A549 (cell line): Measurements from ENCODE around the gene OTOG. TPM values are rescaled to one million over a fixed set of nuclear protein-coding genes. Genes with fewer than 3 reads are reported as not detected.

Source experiments
- ATAC-seq, 2 experiments: fragments of 200-7000 bp in 1 of 2; fragments of >200 bp in 1 of 2; cut with Nextera tagmentation in 1 of 2; cut with Tn5 transposase in 1 of 2; 3 replicates each; pipeline versions ENCODE4 v1.8.0 to v1.9.1; 2018 to 2020; ENCODE audit warnings: mild to moderate bottlenecking in 1 of 2, moderate library complexity in 1 of 2
- CTCF ChIA-PET: fragments of 300-600 bp; sonication (Branson Sonifier 250); formaldehyde crosslinking; extraction: SDS; loops from one replicate; lab custom pipeline; 2021; ENCODE audit warnings: antibody characterized with exemption, inconsistent platforms; lab: Yijun Ruan, JAX
- POLR2A ChIA-PET: fragments of 350-600 bp; formaldehyde crosslinking; extraction: SDS; loops from one replicate; lab custom pipeline; 2021; ENCODE audit warnings: antibody characterized with exemption, inconsistent platforms; lab: Yijun Ruan, JAX
- DNase-seq, 2 experiments: peaks; one replicate each; pipeline versions ENCODE4 v3.0.0 to v3.0.0-alpha.2; 2011 to 2016; ENCODE audit warnings: low read depth in 1 of 2, low spot score in 1 of 2
- FAIRE-seq: peaks from 2 replicates; lab custom pipeline; 2011; peaks lifted over from hg19 to GRCh38; lab: Jason Lieb, UNC
- H3K27ac ChIP-seq, 2 experiments: fragments of >200 bp; sonication (Bioruptor Twin); formaldehyde crosslinking; 3 replicates each; pipeline ENCODE4 v1.5.1; 2016 to 2017
- H3K4me1 ChIP-seq: fragments of >200 bp; sonication (Bioruptor Twin); formaldehyde crosslinking; 3 replicates; pipeline ENCODE4 v1.6.1; 2016
- H3K4me2 ChIP-seq: fragments of >200 bp; sonication (Bioruptor Twin); formaldehyde crosslinking; 3 replicates; pipeline ENCODE4 v1.6.1; 2016
- H3K4me3 ChIP-seq: fragments of >200 bp; sonication (Bioruptor Twin); formaldehyde crosslinking; 3 replicates; pipeline ENCODE4 v1.5.1; 2016
- H3K9me3 ChIP-seq: fragments of >200 bp; sonication (Bioruptor Twin); formaldehyde crosslinking; 3 replicates; pipeline ENCODE4 v1.6.1; 2016
- BHLHE40 ChIP-seq: IDR thresholded peaks from 2 replicates; pipeline ENCODE4 v1.6.1; 2012; ENCODE audit warnings: low read depth, low read length, inconsistent platforms
- CBX2 ChIP-seq: fragments of 200-600 bp; sonication (generic); IDR thresholded peaks from 2 replicates; pipeline ENCODE4 v1.6.1; 2016; ENCODE audit warnings: low read depth, mild to moderate bottlenecking, borderline replicate concordance
- CBX8 ChIP-seq: fragments of 200-600 bp; sonication (generic); IDR thresholded peaks from 2 replicates; pipeline ENCODE4 v1.6.1; 2016
- CEBPB ChIP-seq, 2 experiments: fragments of >200 bp in 1 of 2; sonication (Bioruptor Twin) in 1 of 2; formaldehyde crosslinking in 1 of 2; IDR thresholded peaks; 2 replicates each; pipeline ENCODE4 v1.6.1; 2012 to 2016
- CHD4 ChIP-seq: fragments of 200-600 bp; sonication (generic); IDR thresholded peaks from 2 replicates; pipeline ENCODE4 v1.6.1; 2016; ENCODE audit warnings: antibody characterized with exemption, mild to moderate bottlenecking, borderline replicate concordance
- EHF ChIP-seq: fragments of 250-450 bp; sonication (Bioruptor Pico); IDR thresholded peaks from 2 replicates; pipeline ENCODE4 v1.5.0; 2020; ENCODE audit warnings: mild to moderate bottlenecking
- EHMT2 ChIP-seq: fragments of 200-600 bp; sonication (generic); IDR thresholded peaks from 2 replicates; pipeline ENCODE4 v1.6.1; 2016; ENCODE audit warnings: antibody characterized with exemption, low read depth, mild to moderate bottlenecking, moderate library complexity
- ESRRA ChIP-seq: fragments of 150-350 bp; IDR thresholded peaks from 2 replicates; pipeline ENCODE4 v1.6.1; 2014; ENCODE audit warnings: mild to moderate bottlenecking, low read length, borderline replicate concordance
- HDAC2 ChIP-seq: fragments of 200-600 bp; sonication (generic); IDR thresholded peaks from 2 replicates; pipeline ENCODE4 v1.6.1; 2016
- KDM5A ChIP-seq: fragments of 200-600 bp; sonication (generic); IDR thresholded peaks from 2 replicates; pipeline ENCODE4 v1.6.1; 2016; ENCODE audit warnings: antibody characterized with exemption, mild to moderate bottlenecking
- MAFK ChIP-seq: fragments of 450-650 bp; IDR thresholded peaks from 2 replicates; pipeline ENCODE4 v1.6.1; 2014; ENCODE audit not compliant: partially characterized antibody
- MAZ ChIP-seq: fragments of 150-350 bp; IDR thresholded peaks from 2 replicates; pipeline ENCODE4 v1.6.1; 2014; ENCODE audit warnings: antibody characterized with exemption, low read depth, low read length, borderline replicate concordance
- NFE2L2 ChIP-seq: fragments of 150-350 bp; conservative IDR thresholded peaks from 2 replicates; pipeline ENCODE4 v1.6.1; 2014; ENCODE audit warnings: low read length
- PHF8 ChIP-seq: fragments of 200-600 bp; sonication (generic); IDR thresholded peaks from 2 replicates; pipeline ENCODE4 v1.6.1; 2016; ENCODE audit warnings: low read depth, mild to moderate bottlenecking, antibody characterized with exemption, moderate library complexity, borderline replicate concordance
- POLR2A ChIP-seq: IDR thresholded peaks from 2 replicates; pipeline ENCODE4 v1.6.1; 2012; ENCODE audit warnings: mild to moderate bottlenecking, low read length
- POLR2AphosphoS2 ChIP-seq: conservative IDR thresholded peaks from 2 replicates; pipeline ENCODE4 v1.6.1; 2012; ENCODE audit warnings: low read length, improper control_type of control experiment, inconsistent platforms
- SREBF2 ChIP-seq: fragments of 450-650 bp; IDR thresholded peaks from 2 replicates; pipeline ENCODE4 v1.6.1; 2014; ENCODE audit warnings: mild to moderate bottlenecking, moderate library complexity
- TP53 ChIP-seq: fragments of 250-450 bp; sonication (Bioruptor Pico); IDR thresholded peaks from 2 replicates; pipeline ENCODE4 v1.5.0; 2021; ENCODE audit warnings: mild to moderate bottlenecking, moderate library complexity
- ZFP36 ChIP-seq: fragments of 450-650 bp; IDR thresholded peaks from 2 replicates; pipeline ENCODE4 v1.6.1; 2014; ENCODE audit warnings: borderline replicate concordance; ENCODE audit not compliant: partially characterized antibody
- WGBS: methylation state at CpG from one replicate; pipeline ENCODE4 v1.1.6; 2017; ENCODE audit errors: missing lambda C conversion rate; 5-methylcytosine and 5-hydroxymethylcytosine counted together
- polyA plus RNA-seq, 4 experiments: library from polyadenylated mRNA; depleted of rRNA in 3 of 4; stranded (reverse); fragments of >200 nt; fragmentation: RNase III in 1 of 4; extraction: RNeasy Plus Mini Kit Qiagen cat#74134 plus additional on column Dnase treatment in 1 of 4; gene quantifications; 2 replicates in 3 of 4; 3 replicates in 1 of 4; pipeline ENCODE4 v1.2.3, GENCODE V29; 2011 to 2017
- TF ChIP-seq, protein P1 (sequence below): fragments of 200-600 bp; sonication (generic); IDR thresholded peaks from 2 replicates; pipeline ENCODE4 v1.6.1; 2016; ENCODE audit warnings: antibody characterized with exemption, mild to moderate bottlenecking, moderate library complexity
- TF ChIP-seq, protein P2 (sequence below): fragments of 250-450 bp; sonication (Bioruptor Pico); IDR thresholded peaks from 2 replicates; pipeline ENCODE4 v1.5.0; 2021; ENCODE audit warnings: mild to moderate bottlenecking, moderate library complexity, borderline replicate concordance
- TF ChIP-seq, protein P3 (sequence below): fragments of 450-650 bp; IDR thresholded peaks from 2 replicates; pipeline ENCODE4 v1.6.1; 2014; ENCODE audit warnings: antibody characterized with exemption
- TF ChIP-seq, protein P4 (sequence below): fragments of >200 bp; sonication (Bioruptor Twin); formaldehyde crosslinking; IDR thresholded peaks from 3 replicates; pipeline ENCODE4 v1.5.1; 2016
- TF ChIP-seq, protein P5 (sequence below): IDR thresholded peaks from 2 replicates; pipeline ENCODE4 v1.6.1; 2012

Gene OTOG
- polyA plus RNA-seq, 2 of the 4 experiments (the other 2 are of a cell fraction), result not detected

DNA sequence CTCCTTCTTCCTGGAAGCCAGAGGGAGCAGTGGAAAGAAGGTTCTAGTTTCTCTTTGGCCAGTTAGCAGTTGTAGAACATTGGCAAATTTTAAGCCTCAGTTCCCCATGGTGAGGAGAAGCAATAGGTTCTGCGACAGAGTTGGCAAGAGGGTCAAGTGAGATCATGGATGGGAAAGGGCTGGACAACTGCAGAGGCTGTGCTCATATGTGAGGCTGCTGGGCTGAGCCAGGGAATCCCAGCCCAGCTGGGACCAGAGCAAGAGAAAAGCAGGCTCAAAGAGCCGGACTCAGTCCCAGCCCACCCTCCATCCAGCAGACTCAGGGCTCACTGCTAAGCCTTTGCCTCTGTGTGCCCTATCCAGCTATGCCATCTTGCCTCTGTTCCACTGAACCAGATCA lies 105.5 kb downstream of the OTOG start:
- H3K4me1 ChIP-seq, result no peaks in the 10 kb centered on the region
- DNase-seq (no peak), ATAC-seq (no peak), FAIRE-seq (no peak)
- ChIA-PET POLR2A (no interaction called here), CTCF (interaction anchor here (1.0 kb wide), 1 partner anchor 9 kb away, joined by 3 read pairs; no protein-coding TSS in a partner anchor)
- TF ChIP-seq POLR2A (no peak), NFE2L2 (no peak), CEBPB (IDR thresholded peaks at IDR 0.05) (no peak), MAZ (no peak), EHMT2 (no peak), CBX2 (no peak), CBX8 (no peak), KDM5A (no peak), CHD4 (no peak), TP53 (CRISPR knock-in tag) (no peak), EHF (CRISPR knock-in tag) (no peak), SREBF2 (no peak), HDAC2 (no peak), POLR2AphosphoS2 (no peak), ESRRA (no peak), MAFK (no peak)
- TF ChIP-seq, protein P1, sequence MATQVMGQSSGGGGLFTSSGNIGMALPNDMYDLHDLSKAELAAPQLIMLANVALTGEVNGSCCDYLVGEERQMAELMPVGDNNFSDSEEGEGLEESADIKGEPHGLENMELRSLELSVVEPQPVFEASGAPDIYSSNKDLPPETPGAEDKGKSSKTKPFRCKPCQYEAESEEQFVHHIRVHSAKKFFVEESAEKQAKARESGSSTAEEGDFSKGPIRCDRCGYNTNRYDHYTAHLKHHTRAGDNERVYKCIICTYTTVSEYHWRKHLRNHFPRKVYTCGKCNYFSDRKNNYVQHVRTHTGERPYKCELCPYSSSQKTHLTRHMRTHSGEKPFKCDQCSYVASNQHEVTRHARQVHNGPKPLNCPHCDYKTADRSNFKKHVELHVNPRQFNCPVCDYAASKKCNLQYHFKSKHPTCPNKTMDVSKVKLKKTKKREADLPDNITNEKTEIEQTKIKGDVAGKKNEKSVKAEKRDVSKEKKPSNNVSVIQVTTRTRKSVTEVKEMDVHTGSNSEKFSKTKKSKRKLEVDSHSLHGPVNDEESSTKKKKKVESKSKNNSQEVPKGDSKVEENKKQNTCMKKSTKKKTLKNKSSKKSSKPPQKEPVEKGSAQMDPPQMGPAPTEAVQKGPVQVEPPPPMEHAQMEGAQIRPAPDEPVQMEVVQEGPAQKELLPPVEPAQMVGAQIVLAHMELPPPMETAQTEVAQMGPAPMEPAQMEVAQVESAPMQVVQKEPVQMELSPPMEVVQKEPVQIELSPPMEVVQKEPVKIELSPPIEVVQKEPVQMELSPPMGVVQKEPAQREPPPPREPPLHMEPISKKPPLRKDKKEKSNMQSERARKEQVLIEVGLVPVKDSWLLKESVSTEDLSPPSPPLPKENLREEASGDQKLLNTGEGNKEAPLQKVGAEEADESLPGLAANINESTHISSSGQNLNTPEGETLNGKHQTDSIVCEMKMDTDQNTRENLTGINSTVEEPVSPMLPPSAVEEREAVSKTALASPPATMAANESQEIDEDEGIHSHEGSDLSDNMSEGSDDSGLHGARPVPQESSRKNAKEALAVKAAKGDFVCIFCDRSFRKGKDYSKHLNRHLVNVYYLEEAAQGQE, result no peak
- TF ChIP-seq, protein P2, sequence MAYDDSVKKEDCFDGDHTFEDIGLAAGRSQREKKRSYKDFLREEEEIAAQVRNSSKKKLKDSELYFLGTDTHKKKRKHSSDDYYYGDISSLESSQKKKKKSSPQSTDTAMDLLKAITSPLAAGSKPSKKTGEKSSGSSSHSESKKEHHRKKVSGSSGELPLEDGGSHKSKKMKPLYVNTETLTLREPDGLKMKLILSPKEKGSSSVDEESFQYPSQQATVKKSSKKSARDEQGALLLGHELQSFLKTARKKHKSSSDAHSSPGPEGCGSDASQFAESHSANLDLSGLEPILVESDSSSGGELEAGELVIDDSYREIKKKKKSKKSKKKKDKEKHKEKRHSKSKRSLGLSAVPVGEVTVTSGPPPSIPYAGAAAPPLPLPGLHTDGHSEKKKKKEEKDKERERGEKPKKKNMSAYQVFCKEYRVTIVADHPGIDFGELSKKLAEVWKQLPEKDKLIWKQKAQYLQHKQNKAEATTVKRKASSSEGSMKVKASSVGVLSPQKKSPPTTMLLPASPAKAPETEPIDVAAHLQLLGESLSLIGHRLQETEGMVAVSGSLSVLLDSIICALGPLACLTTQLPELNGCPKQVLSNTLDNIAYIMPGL (CRISPR knock-in tag), result no peak
- TF ChIP-seq, protein P3, sequence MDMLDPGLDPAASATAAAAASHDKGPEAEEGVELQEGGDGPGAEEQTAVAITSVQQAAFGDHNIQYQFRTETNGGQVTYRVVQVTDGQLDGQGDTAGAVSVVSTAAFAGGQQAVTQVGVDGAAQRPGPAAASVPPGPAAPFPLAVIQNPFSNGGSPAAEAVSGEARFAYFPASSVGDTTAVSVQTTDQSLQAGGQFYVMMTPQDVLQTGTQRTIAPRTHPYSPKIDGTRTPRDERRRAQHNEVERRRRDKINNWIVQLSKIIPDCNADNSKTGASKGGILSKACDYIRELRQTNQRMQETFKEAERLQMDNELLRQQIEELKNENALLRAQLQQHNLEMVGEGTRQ, result no peak
- H3K4me3 ChIP-seq, result no peak overlapping the region
- H3K9me3 ChIP-seq, result peaks cover 32% of the 10 kb centered on the region
- H3K27ac ChIP-seq, result no peak overlapping the region
- WGBS, result 9% methylated on average over 2 of the region's 2 CpGs
- no peak overlapping the region for H3K4me2 ChIP-seq

DNA sequence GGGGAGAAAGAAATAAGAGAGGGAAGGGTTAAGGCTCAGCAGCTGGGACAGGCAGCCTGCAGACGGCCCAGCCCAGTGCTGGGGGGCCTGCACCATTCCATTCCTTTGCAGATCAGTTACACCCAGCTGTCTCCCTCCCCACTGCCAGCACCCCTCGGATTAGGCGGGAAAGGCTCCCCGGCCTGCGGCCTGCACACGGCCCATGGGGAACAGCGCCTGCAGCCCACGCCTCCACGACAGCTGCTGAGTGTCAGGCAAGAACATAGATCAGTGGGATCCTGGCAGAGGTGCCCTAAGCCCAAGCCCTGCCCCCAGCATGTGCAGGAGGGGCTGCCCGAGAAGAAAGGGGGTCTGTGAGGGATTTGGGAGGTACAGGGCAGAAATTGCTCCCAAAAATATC lies 106.6 kb downstream of the OTOG start:
- Histone ChIP-seq H3K4me3 (no peak overlapping the region), H3K9me3 (peaks cover 24% of the 10 kb centered on the region), H3K4me2 (no peak overlapping the region), H3K4me1 (no peaks in the 10 kb centered on the region), H3K27ac (no peak overlapping the region)
- POLR2A ChIA-PET, result no interaction called here
- CTCF ChIA-PET, result interaction anchor here (1.0 kb wide), 1 partner anchor 10 kb away, joined by 3 read pairs; no protein-coding TSS in a partner anchor
- no peak for TF ChIP-seq PHF8
- no peak for TF ChIP-seq CBX2
- TF ChIP-seq BHLHE40, result no peak
- no peak for TF ChIP-seq TP53 (CRISPR knock-in tag)
- no peak for TF ChIP-seq POLR2A
- TF ChIP-seq, protein P4, sequence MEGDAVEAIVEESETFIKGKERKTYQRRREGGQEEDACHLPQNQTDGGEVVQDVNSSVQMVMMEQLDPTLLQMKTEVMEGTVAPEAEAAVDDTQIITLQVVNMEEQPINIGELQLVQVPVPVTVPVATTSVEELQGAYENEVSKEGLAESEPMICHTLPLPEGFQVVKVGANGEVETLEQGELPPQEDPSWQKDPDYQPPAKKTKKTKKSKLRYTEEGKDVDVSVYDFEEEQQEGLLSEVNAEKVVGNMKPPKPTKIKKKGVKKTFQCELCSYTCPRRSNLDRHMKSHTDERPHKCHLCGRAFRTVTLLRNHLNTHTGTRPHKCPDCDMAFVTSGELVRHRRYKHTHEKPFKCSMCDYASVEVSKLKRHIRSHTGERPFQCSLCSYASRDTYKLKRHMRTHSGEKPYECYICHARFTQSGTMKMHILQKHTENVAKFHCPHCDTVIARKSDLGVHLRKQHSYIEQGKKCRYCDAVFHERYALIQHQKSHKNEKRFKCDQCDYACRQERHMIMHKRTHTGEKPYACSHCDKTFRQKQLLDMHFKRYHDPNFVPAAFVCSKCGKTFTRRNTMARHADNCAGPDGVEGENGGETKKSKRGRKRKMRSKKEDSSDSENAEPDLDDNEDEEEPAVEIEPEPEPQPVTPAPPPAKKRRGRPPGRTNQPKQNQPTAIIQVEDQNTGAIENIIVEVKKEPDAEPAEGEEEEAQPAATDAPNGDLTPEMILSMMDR, result no peak
- no peak for TF ChIP-seq ZFP36
- TF ChIP-seq, protein P5, sequence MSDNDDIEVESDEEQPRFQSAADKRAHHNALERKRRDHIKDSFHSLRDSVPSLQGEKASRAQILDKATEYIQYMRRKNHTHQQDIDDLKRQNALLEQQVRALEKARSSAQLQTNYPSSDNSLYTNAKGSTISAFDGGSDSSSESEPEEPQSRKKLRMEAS, result no peak
- WGBS, result 26% methylated on average over 10 of the region's 10 CpGs
- ATAC-seq (no peak), FAIRE-seq (no peak), DNase-seq (no peak)
